GM18502 (cell line): ENCODE data around the gene SHISA8.
"Not testable (repeated sequence)": the region's sequence is repeated elsewhere in the genome, so short reads cannot be mapped to it uniquely, and the experiment has no call there.

Source experiments
- ATAC-seq: cut with Tn5 transposase; IDR thresholded peaks from one replicate; pipeline ENCODE4 v1.9.1; 2021; ENCODE audit warnings: mild to moderate bottlenecking; ENCODE audit not compliant: unreplicated experiment, poor library complexity

Gene SHISA8

GRCh38 chr22:41902016-41902415 is 12.9 kb downstream of the SHISA8 start:
- ATAC-seq = no peak

- no peak for ATAC-seq
Measured at GRCh38 chr22:41900652-41901312, 14.1 kb downstream of the SHISA8 start.

- ATAC-seq = no peak
Measured at GRCh38 chr22:41899992-41900651, 14.8 kb downstream of the SHISA8 start.

GRCh38 chr22:41899110-41899509 is 15.8 kb downstream of the SHISA8 start:
- no peak for ATAC-seq

DNA sequence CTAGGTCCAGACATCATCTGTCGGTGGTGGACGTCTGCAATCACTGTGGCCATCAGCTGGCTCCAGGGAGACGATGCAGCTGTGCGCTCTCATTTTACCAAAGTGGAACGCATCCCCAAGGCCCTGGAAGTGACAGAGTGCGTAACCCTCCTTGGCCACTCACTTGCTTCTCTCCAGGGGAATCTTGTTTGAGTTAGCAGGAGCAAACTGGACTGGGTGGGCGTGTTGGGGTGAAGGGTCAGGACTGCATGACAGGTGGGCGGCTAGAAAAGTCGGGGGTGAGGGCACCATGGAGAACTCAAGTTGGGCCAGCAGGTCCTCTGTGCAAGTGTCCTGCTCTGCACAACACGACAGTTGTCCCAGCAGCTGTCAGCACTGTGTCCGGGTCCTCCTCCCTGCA is 16.2 kb downstream of the SHISA8 start:
- no peak for ATAC-seq

GRCh38 chr22:41893591-41894375 is 21.1 kb downstream of the SHISA8 start:
- ATAC-seq = no peak

GRCh38 chr22:41892721-41893120 is 22.2 kb downstream of the SHISA8 start:
- no peak for ATAC-seq

GRCh38 chr22:41891407-41891806 is 23.5 kb downstream of the SHISA8 start:
- no peak for ATAC-seq

- no peak for ATAC-seq
Measured at GRCh38 chr22:41888627-41889200, 26.2 kb downstream of the SHISA8 start.

DNA sequence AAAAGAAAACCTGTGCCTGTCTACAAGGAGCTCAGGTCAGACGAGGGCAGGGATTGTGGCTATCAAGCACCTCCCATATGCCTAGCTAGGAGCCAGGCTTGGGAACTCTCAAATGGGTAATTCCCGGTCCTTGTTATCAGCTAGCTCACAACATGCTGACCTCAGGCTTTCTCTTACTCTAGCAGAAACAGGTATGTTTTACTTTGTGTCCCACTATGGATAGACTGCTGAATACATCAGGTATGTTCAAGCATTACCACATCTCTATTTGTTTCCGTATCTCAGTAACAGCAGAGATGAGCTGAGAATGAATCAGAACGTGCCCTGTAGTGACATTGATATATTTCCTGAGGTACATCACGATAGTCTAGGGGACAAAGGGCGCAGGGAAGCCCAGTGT is 29.4 kb downstream of the SHISA8 start:
- no peak for ATAC-seq

DNA sequence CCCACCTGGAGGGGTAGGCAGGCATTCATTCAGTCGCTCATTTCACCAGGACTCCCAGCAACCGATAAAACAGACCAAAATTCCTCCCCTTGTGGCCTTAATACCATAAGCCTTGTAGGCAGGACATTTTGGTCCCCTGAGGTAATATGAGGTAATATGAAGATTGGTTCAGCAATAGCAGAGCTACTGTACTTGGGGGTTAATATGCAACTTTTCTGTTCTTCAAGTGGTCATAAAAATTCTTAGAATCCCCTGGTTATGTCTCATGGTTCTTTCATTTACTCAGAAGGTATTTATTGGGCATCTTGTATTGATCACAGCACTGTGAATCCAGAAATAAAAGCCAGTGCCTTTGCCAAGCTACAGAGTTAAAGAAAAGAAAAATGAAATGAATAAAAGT is 29.8 kb downstream of the SHISA8 start:
- ATAC-seq = no peak

GRCh38 chr22:41883400-41883799 is 31.5 kb downstream of the SHISA8 start:
- ATAC-seq = no peak

- ATAC-seq = no peak
Measured at GRCh38 chr22:41880653-41881052, 34.2 kb downstream of the SHISA8 start.

- ATAC-seq = no peak
Measured at GRCh38 chr22:41876675-41877074, 38.2 kb downstream of the SHISA8 start.

- ATAC-seq = no peak
Measured at GRCh38 chr22:41876275-41876674, 38.6 kb downstream of the SHISA8 start.

DNA sequence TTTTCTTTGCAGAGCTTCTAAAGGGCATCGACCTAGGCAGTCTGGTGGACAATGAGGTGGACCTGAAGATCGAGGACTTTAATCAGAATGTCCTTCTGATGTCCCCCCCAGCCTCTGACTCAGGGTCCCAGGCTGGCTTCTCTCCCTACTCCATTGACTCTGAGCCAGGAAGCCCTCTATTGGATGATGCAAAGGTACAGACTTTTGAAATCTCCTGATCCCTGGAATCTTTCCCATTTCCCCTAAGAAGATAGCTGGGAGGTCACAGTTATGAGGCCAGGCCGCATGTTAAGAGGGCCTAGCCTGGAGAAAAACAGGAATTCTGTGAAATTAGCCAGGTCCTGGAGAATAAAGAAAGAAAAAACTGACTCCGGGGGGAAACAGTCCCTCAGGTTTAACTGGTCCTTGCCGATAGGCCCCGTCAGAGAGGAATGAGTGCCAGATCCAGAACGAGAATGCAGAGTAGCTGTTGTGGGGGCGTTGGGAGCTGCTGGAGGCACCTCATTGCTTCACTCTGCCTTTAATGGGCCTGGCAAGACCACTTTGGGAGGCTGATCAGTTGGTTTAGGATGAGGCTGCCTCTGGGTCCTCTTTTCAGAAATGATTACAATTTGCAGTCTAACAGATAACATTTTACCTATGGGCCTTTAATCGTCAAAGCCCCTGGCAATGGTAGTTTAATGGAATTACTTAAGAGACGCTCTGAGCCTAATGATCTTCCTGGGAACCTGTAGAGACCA is 39.2 kb downstream of the SHISA8 start:
- no peak for ATAC-seq

DNA sequence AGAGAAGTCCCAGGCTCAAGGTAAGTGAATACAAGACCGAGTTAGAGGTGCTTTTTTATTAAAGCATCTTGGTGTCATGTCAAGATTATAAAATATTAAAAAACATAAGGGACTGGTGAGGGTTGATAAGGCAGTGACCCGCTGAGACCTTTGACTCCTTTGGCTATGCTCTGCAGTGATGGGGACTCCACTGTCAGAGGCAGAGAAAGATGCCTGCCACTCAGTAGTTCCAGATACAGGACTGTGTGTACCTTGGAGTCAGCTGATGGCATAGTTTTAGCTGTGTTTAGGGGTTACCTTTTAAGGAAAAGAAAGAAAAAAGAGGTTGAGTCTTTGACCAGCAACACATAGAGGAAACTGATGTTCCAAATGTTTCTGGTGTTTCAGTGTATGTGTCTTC is 40.8 kb downstream of the SHISA8 start:
- no peak for ATAC-seq

GRCh38 chr22:41873391-41873790 is 41.5 kb downstream of the SHISA8 start:
- no peak for ATAC-seq

- ATAC-seq = no peak
Measured at GRCh38 chr22:41870786-41871185, 44.1 kb downstream of the SHISA8 start.

DNA sequence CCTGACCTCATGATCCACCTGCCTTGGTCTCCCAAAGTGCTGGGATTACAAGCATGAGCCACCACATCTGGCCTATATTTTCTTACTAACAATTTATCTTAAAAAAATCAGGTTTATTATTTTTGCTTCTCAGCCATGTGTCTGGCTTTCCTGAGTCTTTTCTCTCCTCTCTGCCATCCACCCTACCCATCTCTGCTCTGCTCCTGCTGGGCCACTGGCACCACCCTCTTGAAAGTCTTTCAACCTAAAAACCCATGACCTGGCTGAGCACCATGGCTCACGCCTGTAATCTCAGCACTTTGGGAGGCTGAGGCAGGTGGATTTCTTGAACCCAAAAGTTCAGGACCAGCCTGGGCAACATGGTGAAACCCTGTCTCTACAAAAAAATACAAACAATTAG is 44.8 kb downstream of the SHISA8 start:
- ATAC-seq = not testable (repeated sequence)
